CD4-positive, alpha-beta T cell (primary cell): ENCODE data around the gene CNNM2. TPM values are rescaled to one million over a fixed set of nuclear protein-coding genes. Genes with fewer than 3 reads are reported as not detected.

Experiments
- ATAC-seq: fragments of 200-7000 bp; cut with Tn5 transposase; one replicate; pipeline ENCODE4 v1.10.0; 2022; ENCODE audit warnings: mild to moderate bottlenecking; ENCODE audit not compliant: poor library complexity
- CTCF ChIA-PET: fragments of 350-600 bp; sonication (Branson Sonifier 250); formaldehyde crosslinking; loops from one replicate; lab custom pipeline; 2021; ENCODE audit warnings: antibody characterized with exemption, inconsistent platforms; lab: Charles Lee
- POLR2A ChIA-PET: fragments of 350-600 bp; sonication (Branson Sonifier 250); formaldehyde crosslinking; loops from one replicate; lab custom pipeline; 2021; ENCODE audit warnings: antibody characterized with exemption, inconsistent platforms; lab: Charles Lee
- DNase-seq, 14 experiments: peaks; one replicate each; pipeline ENCODE4 v3.0.0-alpha.2; 2013 to 2020; ENCODE audit warnings: mixed read lengths in 2 of 14
- H3K27ac ChIP-seq, 2 donors: one replicate each; pipeline versions ENCODE4 v1.5.1 to v1.7.0; 2013; ENCODE audit warnings: low read length in 2 of 2, low read depth in 1 of 2, mild to moderate bottlenecking in 1 of 2
- H3K27me3 ChIP-seq, 2 experiments: 1 replicate in 1 of 2; 2 replicates in 1 of 2; pipeline versions ENCODE4 v1.6.1 to v1.7.0; 2013; ENCODE audit warnings: low read length in 2 of 2, control low read depth in 1 of 2, mild to moderate bottlenecking in 1 of 2, moderate library complexity in 1 of 2; ENCODE audit not compliant: insufficient read depth in 2 of 2, control insufficient read depth in 1 of 2
- H3K36me3 ChIP-seq: one replicate; pipeline ENCODE4 v1.6.1; 2013; ENCODE audit warnings: low read length, control low read depth; ENCODE audit not compliant: insufficient read depth
- H3K4me1 ChIP-seq: one replicate; pipeline ENCODE4 v1.6.1; 2013; ENCODE audit warnings: low read length, control low read depth; ENCODE audit not compliant: insufficient read depth
- H3K4me3 ChIP-seq: one replicate; pipeline ENCODE4 v1.5.1; 2013; ENCODE audit warnings: mild to moderate bottlenecking, low read length, moderate library complexity
- H3K9me3 ChIP-seq, 2 experiments: 1 replicate in 1 of 2; 2 replicates in 1 of 2; pipeline versions ENCODE4 v1.6.1 to v1.7.0; 2013; ENCODE audit warnings: low read length in 2 of 2, mild to moderate bottlenecking in 2 of 2, control low read depth in 1 of 2, moderate library complexity in 1 of 2; ENCODE audit not compliant: control insufficient read depth in 1 of 2, insufficient read depth in 1 of 2
- H3K27ac Mint-ChIP-seq: one replicate; pipeline ENCODE4 v1.8.0; 2020; ENCODE audit warnings: mixed read lengths
- H3K27me3 Mint-ChIP-seq: one replicate; pipeline ENCODE4 v1.8.0; 2021; ENCODE audit warnings: mixed read lengths
- H3K36me3 Mint-ChIP-seq: one replicate; pipeline ENCODE4 v1.8.0; 2021; ENCODE audit warnings: low read depth, mixed read lengths
- H3K4me1 Mint-ChIP-seq: one replicate; pipeline ENCODE4 v1.8.0; 2021; ENCODE audit warnings: low read depth, mixed read lengths
- H3K4me3 Mint-ChIP-seq: one replicate; pipeline ENCODE4 v1.8.0; 2020; ENCODE audit warnings: mild to moderate bottlenecking, mixed read lengths
- H3K9me3 Mint-ChIP-seq: one replicate; pipeline ENCODE4 v1.8.0; 2020; ENCODE audit warnings: mixed read lengths
- intact Hi-C, 2 experiments: fragments of 100-400 bp; cut with DNase I in 1 of 2; cut with micrococcal nuclease in 1 of 2; formaldehyde crosslinking; loops; one replicate each; pipeline versions ENCODE4 v1.15.1 to v1.9.0; 2023 to 2025; cut with DNase I, micrococcal nuclease
- total RNA-seq, 174 experiments: library from RNA in 2 of 174; stranded (reverse) in 2 of 174; gene quantifications; one replicate each; pipeline ENCODE4 v1.2.3 and lab custom pipeline; 2021 to 2026
- TF ChIP-seq, protein P1 (sequence below): fragments of 200-600 bp; IDR thresholded peaks from one replicate; pipeline ENCODE4 v1.8.0; 2022; ENCODE audit warnings: antibody characterized with exemption, mild to moderate bottlenecking

The CNNM2 gene
- total RNA-seq, 2 experiments from 2014 or later, result 8.4 to 8.9 TPM

DNA sequence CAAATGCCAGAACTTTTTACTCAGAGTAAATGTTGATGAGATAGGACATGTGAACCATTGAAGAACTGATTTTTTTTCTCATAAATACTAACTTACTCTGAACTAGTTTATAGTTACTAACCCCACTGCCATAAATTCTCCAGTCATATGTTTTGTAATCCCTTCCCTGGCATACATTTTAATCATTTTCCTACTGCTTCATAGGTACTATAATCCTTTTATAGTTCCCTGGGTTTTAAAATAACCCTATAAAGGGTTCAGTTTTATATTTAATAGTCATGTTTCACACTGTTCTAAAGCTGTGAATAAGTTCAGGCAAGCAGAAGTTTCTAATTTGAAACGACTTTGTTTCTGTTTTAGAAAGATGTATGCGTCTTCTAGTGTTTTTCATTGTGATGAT, 28.9 kb downstream of the CNNM2 start:
- Mint-ChIP-seq H3K36me3 (no peaks in the 10 kb centered on the region), H3K4me3 (no peak overlapping the region), H3K9me3 (no peaks in the 10 kb centered on the region), H3K27ac (no peak overlapping the region), H3K4me1 (no peaks in the 10 kb centered on the region), H3K27me3 (no peaks in the 10 kb centered on the region)
- Histone ChIP-seq H3K27me3 (no peaks in the 10 kb centered on the region), H3K36me3 (no peaks in the 10 kb centered on the region), H3K4me1 (no peaks in the 10 kb centered on the region), H3K27ac (no peak overlapping the region), H3K4me3 (no peak overlapping the region), H3K9me3 (no peaks in the 10 kb centered on the region)
- intact Hi-C loops, result no loop called here
- ChIA-PET CTCF (no interaction called here), POLR2A (no interaction called here)
- TF ChIP-seq, protein P1, sequence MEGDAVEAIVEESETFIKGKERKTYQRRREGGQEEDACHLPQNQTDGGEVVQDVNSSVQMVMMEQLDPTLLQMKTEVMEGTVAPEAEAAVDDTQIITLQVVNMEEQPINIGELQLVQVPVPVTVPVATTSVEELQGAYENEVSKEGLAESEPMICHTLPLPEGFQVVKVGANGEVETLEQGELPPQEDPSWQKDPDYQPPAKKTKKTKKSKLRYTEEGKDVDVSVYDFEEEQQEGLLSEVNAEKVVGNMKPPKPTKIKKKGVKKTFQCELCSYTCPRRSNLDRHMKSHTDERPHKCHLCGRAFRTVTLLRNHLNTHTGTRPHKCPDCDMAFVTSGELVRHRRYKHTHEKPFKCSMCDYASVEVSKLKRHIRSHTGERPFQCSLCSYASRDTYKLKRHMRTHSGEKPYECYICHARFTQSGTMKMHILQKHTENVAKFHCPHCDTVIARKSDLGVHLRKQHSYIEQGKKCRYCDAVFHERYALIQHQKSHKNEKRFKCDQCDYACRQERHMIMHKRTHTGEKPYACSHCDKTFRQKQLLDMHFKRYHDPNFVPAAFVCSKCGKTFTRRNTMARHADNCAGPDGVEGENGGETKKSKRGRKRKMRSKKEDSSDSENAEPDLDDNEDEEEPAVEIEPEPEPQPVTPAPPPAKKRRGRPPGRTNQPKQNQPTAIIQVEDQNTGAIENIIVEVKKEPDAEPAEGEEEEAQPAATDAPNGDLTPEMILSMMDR, result no peak
- DNase-seq (no peak), ATAC-seq (no peak)

DNA sequence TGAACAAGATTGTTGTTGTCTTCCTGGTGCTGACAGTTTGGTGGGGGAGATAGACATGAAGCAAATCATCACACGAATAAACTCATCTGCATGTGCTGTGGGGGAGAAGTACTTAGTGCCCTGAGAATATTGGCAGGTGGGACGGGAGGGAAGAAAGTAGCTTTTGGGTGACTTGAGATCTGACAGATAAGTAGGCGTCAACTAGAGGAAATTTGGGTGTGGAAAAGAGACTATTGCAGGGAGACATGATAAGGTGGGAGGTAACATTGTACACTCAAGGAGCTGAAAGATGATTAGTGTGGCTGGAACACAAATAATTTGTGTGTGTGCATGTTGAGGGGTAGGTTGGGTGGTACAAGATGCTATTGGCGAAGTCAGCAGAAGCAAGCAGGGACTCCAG, 30.1 kb downstream of the CNNM2 start:
- intact Hi-C loops, result no loop called here
- H3K9me3 Mint-ChIP-seq, result no peaks in the 10 kb centered on the region
- ATAC-seq (no peak), DNase-seq (no peak)
- Histone ChIP-seq H3K4me1 (no peaks in the 10 kb centered on the region), H3K4me3 (no peak overlapping the region), H3K27me3 (no peaks in the 10 kb centered on the region), H3K9me3 (no peaks in the 10 kb centered on the region), H3K27ac (no peak overlapping the region), H3K36me3 (no peaks in the 10 kb centered on the region)
- no peak overlapping the region for H3K4me3 Mint-ChIP-seq
- no peaks in the 10 kb centered on the region for H3K36me3 Mint-ChIP-seq
- CTCF ChIA-PET, result no interaction called here
- POLR2A ChIA-PET, result no interaction called here
- no peak overlapping the region for H3K27ac Mint-ChIP-seq
- H3K4me1 Mint-ChIP-seq, result no peaks in the 10 kb centered on the region
- TF ChIP-seq, protein P1, result no peak
- H3K27me3 Mint-ChIP-seq, result no peaks in the 10 kb centered on the region

DNA sequence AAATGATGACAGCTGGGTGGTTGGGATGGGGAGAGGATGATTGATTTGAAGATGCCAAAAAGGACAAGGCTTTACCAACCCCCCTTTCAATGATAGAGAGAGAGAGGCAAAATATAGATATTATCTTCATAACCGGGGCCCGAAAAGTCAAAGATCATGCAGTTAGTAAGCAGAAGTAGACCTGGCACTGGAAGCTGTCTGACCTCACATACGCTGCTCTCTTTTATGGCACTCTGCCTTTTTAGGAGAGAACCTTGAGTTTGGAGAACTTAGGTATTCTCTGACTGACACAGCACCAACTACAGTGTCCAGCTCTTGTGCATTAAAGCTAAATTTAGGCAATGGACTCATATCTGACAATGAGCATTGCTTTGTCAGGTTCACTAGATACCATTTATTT, 30.7 kb downstream of the CNNM2 start:
- TF ChIP-seq, protein P1, result no peak
- POLR2A ChIA-PET, result interaction anchor here (0.7 kb wide), 1 partner anchor 11 kb away, joined by 3 read pairs; no protein-coding TSS in a partner anchor
- Histone ChIP-seq H3K27me3 (no peaks in the 10 kb centered on the region), H3K27ac (no peak overlapping the region), H3K9me3 (no peaks in the 10 kb centered on the region), H3K4me3 (no peak overlapping the region), H3K36me3 (no peaks in the 10 kb centered on the region), H3K4me1 (no peaks in the 10 kb centered on the region)
- H3K4me3 Mint-ChIP-seq, result no peak overlapping the region
- no peaks in the 10 kb centered on the region for H3K36me3 Mint-ChIP-seq
- H3K27ac Mint-ChIP-seq, result no peak overlapping the region
- no peaks in the 10 kb centered on the region for H3K9me3 Mint-ChIP-seq
- H3K4me1 Mint-ChIP-seq, result no peaks in the 10 kb centered on the region
- DNase-seq (no peak), ATAC-seq (no peak)
- intact Hi-C loops, result no loop called here
- CTCF ChIA-PET, result no interaction called here
- H3K27me3 Mint-ChIP-seq, result no peaks in the 10 kb centered on the region
